ENCODE measurements around the gene PRKN.
"Not testable (repeated sequence)": the region's sequence is repeated elsewhere in the genome, so short reads cannot be mapped to it uniquely, and the experiment has no call there.

PRKN gene

GRCh38 chr6:162416831-162417537, 310.6 kb downstream of the PRKN start:
- Histone ChIP-seq H3K4me3 (ENCODE audit: insufficient read depth, low read depth, low read length, poor library complexity, severe bottlenecking) (no peak overlapping the region), H3K27ac (ENCODE audit: insufficient read depth, low read length, poor library complexity, severe bottlenecking) (no peak overlapping the region), H3K9me3 (ENCODE audit: control insufficient read depth, low read length) (no peaks in the 10 kb centered on the region), H3K4me1 (ENCODE audit: control insufficient read depth, insufficient read depth, low read length, poor library complexity, severe bottlenecking) (no peaks in the 10 kb centered on the region), H3K36me3 (ENCODE audit: control insufficient read depth, insufficient read depth, low read length) (no peaks in the 10 kb centered on the region), H3K27me3 (replicated peaks; ENCODE audit: control insufficient read depth, insufficient read depth, low read length, poor library complexity, severe bottlenecking) (no peaks in the 10 kb centered on the region)
- DNase-seq, result no peak

- no peaks in the 10 kb centered on the region for H3K4me1 ChIP-seq (ENCODE audit: control insufficient read depth, insufficient read depth, low read length, poor library complexity, severe bottlenecking)
- no peak overlapping the region for H3K27ac ChIP-seq (ENCODE audit: insufficient read depth, low read length, poor library complexity, severe bottlenecking)
- H3K27me3 ChIP-seq (replicated peaks; ENCODE audit: control insufficient read depth, insufficient read depth, low read length, poor library complexity, severe bottlenecking), result no peaks in the 10 kb centered on the region
- H3K4me3 ChIP-seq (ENCODE audit: insufficient read depth, low read depth, low read length, poor library complexity, severe bottlenecking), result no peak overlapping the region
- no peaks in the 10 kb centered on the region for H3K9me3 ChIP-seq (ENCODE audit: control insufficient read depth, low read length)
- DNase-seq, result no peak
- H3K36me3 ChIP-seq (ENCODE audit: control insufficient read depth, insufficient read depth, low read length), result no peaks in the 10 kb centered on the region
Measured at GRCh38 chr6:162416307-162416706, 311.3 kb downstream of the PRKN start.

GRCh38 chr6:162409741-162410691, 317.6 kb downstream of the PRKN start:
- H3K27ac ChIP-seq (ENCODE audit: insufficient read depth, low read length, poor library complexity, severe bottlenecking), result no peak overlapping the region
- no peak for DNase-seq
- H3K9me3 ChIP-seq (ENCODE audit: control insufficient read depth, low read length), result no peaks in the 10 kb centered on the region
- H3K36me3 ChIP-seq (ENCODE audit: control insufficient read depth, insufficient read depth, low read length), result no peaks in the 10 kb centered on the region
- H3K27me3 ChIP-seq (replicated peaks; ENCODE audit: control insufficient read depth, insufficient read depth, low read length, poor library complexity, severe bottlenecking), result no peaks in the 10 kb centered on the region
- H3K4me1 ChIP-seq (ENCODE audit: control insufficient read depth, insufficient read depth, low read length, poor library complexity, severe bottlenecking), result no peaks in the 10 kb centered on the region
- H3K4me3 ChIP-seq (ENCODE audit: insufficient read depth, low read depth, low read length, poor library complexity, severe bottlenecking), result no peak overlapping the region

- H3K9me3 ChIP-seq (ENCODE audit: control insufficient read depth, low read length), result no peaks in the 10 kb centered on the region
- no peak overlapping the region for H3K27ac ChIP-seq (ENCODE audit: insufficient read depth, low read length, poor library complexity, severe bottlenecking)
- no peaks in the 10 kb centered on the region for H3K27me3 ChIP-seq (replicated peaks; ENCODE audit: control insufficient read depth, insufficient read depth, low read length, poor library complexity, severe bottlenecking)
- H3K4me3 ChIP-seq (ENCODE audit: insufficient read depth, low read depth, low read length, poor library complexity, severe bottlenecking), result no peak overlapping the region
- H3K4me1 ChIP-seq (ENCODE audit: control insufficient read depth, insufficient read depth, low read length, poor library complexity, severe bottlenecking), result no peaks in the 10 kb centered on the region
- no peak for DNase-seq
- H3K36me3 ChIP-seq (ENCODE audit: control insufficient read depth, insufficient read depth, low read length), result no peaks in the 10 kb centered on the region
Measured at GRCh38 chr6:162408826-162409535, 318.6 kb downstream of the PRKN start.

- Histone ChIP-seq H3K4me1 (ENCODE audit: control insufficient read depth, insufficient read depth, low read length, poor library complexity, severe bottlenecking) (no peaks in the 10 kb centered on the region), H3K27ac (ENCODE audit: insufficient read depth, low read length, poor library complexity, severe bottlenecking) (no peak overlapping the region)
- no peak for DNase-seq
Measured at GRCh38 chr6:162404951-162405350, 322.6 kb downstream of the PRKN start.

GRCh38 chr6:162403031-162403430, 324.5 kb downstream of the PRKN start:
- no peak for DNase-seq
- no peaks in the 10 kb centered on the region for H3K9me3 ChIP-seq (ENCODE audit: control insufficient read depth, low read length)
- H3K4me3 ChIP-seq (ENCODE audit: insufficient read depth, low read depth, low read length, poor library complexity, severe bottlenecking), result no peak overlapping the region
- H3K27me3 ChIP-seq (replicated peaks; ENCODE audit: control insufficient read depth, insufficient read depth, low read length, poor library complexity, severe bottlenecking), result no peaks in the 10 kb centered on the region
- H3K27ac ChIP-seq (ENCODE audit: insufficient read depth, low read length, poor library complexity, severe bottlenecking), result no peak overlapping the region
- no peaks in the 10 kb centered on the region for H3K4me1 ChIP-seq (ENCODE audit: control insufficient read depth, insufficient read depth, low read length, poor library complexity, severe bottlenecking)
- no peaks in the 10 kb centered on the region for H3K36me3 ChIP-seq (ENCODE audit: control insufficient read depth, insufficient read depth, low read length)

More at GRCh38 chr6:162404951-162405350, 322.6 kb downstream of the PRKN start:
- Histone ChIP-seq H3K9me3 (ENCODE audit: control insufficient read depth, low read length) (no peaks in the 10 kb centered on the region), H3K27me3 (replicated peaks; ENCODE audit: control insufficient read depth, insufficient read depth, low read length, poor library complexity, severe bottlenecking) (no peaks in the 10 kb centered on the region), H3K36me3 (ENCODE audit: control insufficient read depth, insufficient read depth, low read length) (no peaks in the 10 kb centered on the region), H3K4me3 (ENCODE audit: insufficient read depth, low read depth, low read length, poor library complexity, severe bottlenecking) (no peak overlapping the region)

GRCh38 chr6:162395181-162395580, 332.4 kb downstream of the PRKN start:
- Histone ChIP-seq H3K4me1 (ENCODE audit: control insufficient read depth, insufficient read depth, low read length, poor library complexity, severe bottlenecking) (no peaks in the 10 kb centered on the region), H3K4me3 (ENCODE audit: insufficient read depth, low read depth, low read length, poor library complexity, severe bottlenecking) (no peak overlapping the region), H3K27ac (ENCODE audit: insufficient read depth, low read length, poor library complexity, severe bottlenecking) (no peak overlapping the region), H3K36me3 (ENCODE audit: control insufficient read depth, insufficient read depth, low read length) (no peaks in the 10 kb centered on the region), H3K27me3 (replicated peaks; ENCODE audit: control insufficient read depth, insufficient read depth, low read length, poor library complexity, severe bottlenecking) (no peaks in the 10 kb centered on the region), H3K9me3 (ENCODE audit: control insufficient read depth, low read length) (no peaks in the 10 kb centered on the region)
- no peak for DNase-seq

GRCh38 chr6:162390961-162391811, 336.4 kb downstream of the PRKN start:
- not testable (repeated sequence) for DNase-seq; H3K4me1 ChIP-seq (ENCODE audit: control insufficient read depth, insufficient read depth, low read length, poor library complexity, severe bottlenecking); H3K36me3 ChIP-seq (ENCODE audit: control insufficient read depth, insufficient read depth, low read length); H3K4me3 ChIP-seq (ENCODE audit: insufficient read depth, low read depth, low read length, poor library complexity, severe bottlenecking); H3K9me3 ChIP-seq (ENCODE audit: control insufficient read depth, low read length); H3K27me3 ChIP-seq (replicated peaks; ENCODE audit: control insufficient read depth, insufficient read depth, low read length, poor library complexity, severe bottlenecking); H3K27ac ChIP-seq (ENCODE audit: insufficient read depth, low read length, poor library complexity, severe bottlenecking)

- Histone ChIP-seq H3K27me3 (replicated peaks; ENCODE audit: control insufficient read depth, insufficient read depth, low read length, poor library complexity, severe bottlenecking) (no peaks in the 10 kb centered on the region), H3K4me1 (ENCODE audit: control insufficient read depth, insufficient read depth, low read length, poor library complexity, severe bottlenecking) (no peaks in the 10 kb centered on the region), H3K27ac (ENCODE audit: insufficient read depth, low read length, poor library complexity, severe bottlenecking) (no peak overlapping the region), H3K36me3 (ENCODE audit: control insufficient read depth, insufficient read depth, low read length) (no peaks in the 10 kb centered on the region), H3K4me3 (ENCODE audit: insufficient read depth, low read depth, low read length, poor library complexity, severe bottlenecking) (no peak overlapping the region), H3K9me3 (ENCODE audit: control insufficient read depth, low read length) (no peaks in the 10 kb centered on the region)
- DNase-seq, result no peak
Measured at GRCh38 chr6:162389343-162390085, 338.1 kb downstream of the PRKN start.

Data from effector memory CD4-positive, alpha-beta T cell (primary cell).